T-helper 2 cell treated with Interferon-gamma antibody and Interleukin-4, amounts not matched to agents 5 μg/mL and 100 μg/mL, for 36 hours (primary cell): ENCODE measurements around the gene DNM3.
A peak's percentile ranks its signal among the peaks of the same experiment; 100 is the strongest.

Source experiments
- DNase-seq: peaks from one replicate; pipeline ENCODE4 v3.0.0; 2021; ENCODE audit warnings: low spot score
- H3K27ac Mint-ChIP-seq: one replicate; pipeline ENCODE4 v1.8.0; 2021; ENCODE audit warnings: mild to moderate bottlenecking, mixed read lengths
- H3K27me3 Mint-ChIP-seq: one replicate; pipeline ENCODE4 v1.8.0; 2021; ENCODE audit warnings: low read depth, mixed read lengths
- H3K36me3 Mint-ChIP-seq: one replicate; pipeline ENCODE4 v1.8.0; 2021; ENCODE audit warnings: low read depth, mixed read lengths
- H3K4me1 Mint-ChIP-seq: one replicate; pipeline ENCODE4 v1.8.0; 2021; ENCODE audit warnings: low read depth, mixed read lengths
- H3K4me3 Mint-ChIP-seq: one replicate; pipeline ENCODE4 v1.8.0; 2022; ENCODE audit warnings: mild to moderate bottlenecking, moderate library complexity, mixed read lengths
- H3K9me3 Mint-ChIP-seq: one replicate; pipeline ENCODE4 v1.8.0; 2021; ENCODE audit warnings: mixed read lengths

Gene DNM3

GRCh38 chr1:171835891-171836290, 5.4 kb upstream of the DNM3 start:
- H3K4me1 Mint-ChIP-seq = peaks cover 4% of the 10 kb centered on the region

GRCh38 chr1:171841931-171842761, 848 bp downstream of the DNM3 start:
- no peak for DNase-seq
- no peaks in the 10 kb centered on the region for H3K9me3 Mint-ChIP-seq
- peak overlapping the region; percentile 88 for H3K4me3 Mint-ChIP-seq
- peak overlapping the region; percentile 56 for H3K27ac Mint-ChIP-seq
- H3K36me3 Mint-ChIP-seq = no peaks in the 10 kb centered on the region
- H3K27me3 Mint-ChIP-seq = peaks cover 41% of the 10 kb centered on the region
- H3K4me1 Mint-ChIP-seq = peaks cover 15% of the 10 kb centered on the region

More at GRCh38 chr1:171835891-171836290, 5.4 kb upstream of the DNM3 start:
- DNase-seq = no peak
- Mint-ChIP-seq H3K9me3 (no peaks in the 10 kb centered on the region), H3K36me3 (no peaks in the 10 kb centered on the region), H3K27me3 (peaks cover 11% of the 10 kb centered on the region), H3K4me3 (no peak overlapping the region), H3K27ac (no peak overlapping the region)

GRCh38 chr1:171844381-171844780, 3.1 kb downstream of the DNM3 start:
- Mint-ChIP-seq H3K4me1 (peaks cover 15% of the 10 kb centered on the region), H3K4me3 (no peak overlapping the region), H3K36me3 (no peaks in the 10 kb centered on the region), H3K27ac (no peak overlapping the region), H3K9me3 (no peaks in the 10 kb centered on the region), H3K27me3 (peaks cover 52% of the 10 kb centered on the region)
- no peak for DNase-seq

GRCh38 chr1:171845998-171846397, 4.7 kb downstream of the DNM3 start:
- H3K27me3 Mint-ChIP-seq = peaks cover 48% of the 10 kb centered on the region

GRCh38 chr1:171849245-171849898, 8.1 kb downstream of the DNM3 start:
- H3K36me3 Mint-ChIP-seq = no peaks in the 10 kb centered on the region
- no peak overlapping the region for H3K4me3 Mint-ChIP-seq
- no peaks in the 10 kb centered on the region for H3K4me1 Mint-ChIP-seq
- no peak for DNase-seq
- H3K9me3 Mint-ChIP-seq = no peaks in the 10 kb centered on the region
- peaks cover 41% of the 10 kb centered on the region for H3K27me3 Mint-ChIP-seq
- H3K27ac Mint-ChIP-seq = no peak overlapping the region

More at GRCh38 chr1:171845998-171846397, 4.7 kb downstream of the DNM3 start:
- H3K36me3 Mint-ChIP-seq = no peaks in the 10 kb centered on the region
- H3K27ac Mint-ChIP-seq = no peak overlapping the region
- no peaks in the 10 kb centered on the region for H3K9me3 Mint-ChIP-seq
- no peak for DNase-seq
- no peak overlapping the region for H3K4me3 Mint-ChIP-seq
- H3K4me1 Mint-ChIP-seq = peaks cover 11% of the 10 kb centered on the region

GRCh38 chr1:171850651-171851350, 9.5 kb downstream of the DNM3 start:
- Mint-ChIP-seq H3K27ac (no peak overlapping the region), H3K9me3 (no peaks in the 10 kb centered on the region), H3K27me3 (peaks cover 36% of the 10 kb centered on the region), H3K36me3 (no peaks in the 10 kb centered on the region), H3K4me3 (no peak overlapping the region), H3K4me1 (no peaks in the 10 kb centered on the region)
- no peak for DNase-seq

GRCh38 chr1:171852272-171852671, 11.0 kb downstream of the DNM3 start:
- no peak for DNase-seq
- H3K27ac Mint-ChIP-seq = no peak overlapping the region

GRCh38 chr1:171855381-171855780, 14.1 kb downstream of the DNM3 start:
- Mint-ChIP-seq H3K9me3 (no peaks in the 10 kb centered on the region), H3K4me3 (no peak overlapping the region), H3K36me3 (no peaks in the 10 kb centered on the region), H3K27ac (no peak overlapping the region), H3K27me3 (peaks cover 30% of the 10 kb centered on the region), H3K4me1 (no peaks in the 10 kb centered on the region)
- no peak for DNase-seq

More at GRCh38 chr1:171852272-171852671, 11.0 kb downstream of the DNM3 start:
- H3K4me3 Mint-ChIP-seq = no peak overlapping the region
- H3K27me3 Mint-ChIP-seq = peaks cover 40% of the 10 kb centered on the region
- H3K9me3 Mint-ChIP-seq = no peaks in the 10 kb centered on the region
- no peaks in the 10 kb centered on the region for H3K4me1 Mint-ChIP-seq
- H3K36me3 Mint-ChIP-seq = no peaks in the 10 kb centered on the region

- Mint-ChIP-seq H3K4me3 (no peak overlapping the region), H3K27me3 (peaks cover 32% of the 10 kb centered on the region), H3K36me3 (no peaks in the 10 kb centered on the region), H3K27ac (no peak overlapping the region), H3K4me1 (no peaks in the 10 kb centered on the region), H3K9me3 (no peaks in the 10 kb centered on the region)
- DNase-seq = no peak
Measured at GRCh38 chr1:171858696-171859095, 17.4 kb downstream of the DNM3 start.

- peaks cover 28% of the 10 kb centered on the region for H3K27me3 Mint-ChIP-seq
- no peaks in the 10 kb centered on the region for H3K4me1 Mint-ChIP-seq
- DNase-seq = no peak
- H3K9me3 Mint-ChIP-seq = no peaks in the 10 kb centered on the region
- no peak overlapping the region for H3K27ac Mint-ChIP-seq
- no peaks in the 10 kb centered on the region for H3K36me3 Mint-ChIP-seq
- H3K4me3 Mint-ChIP-seq = no peak overlapping the region
Measured at GRCh38 chr1:171860696-171861095, 19.4 kb downstream of the DNM3 start.

GRCh38 chr1:171863531-171863930, 22.2 kb downstream of the DNM3 start:
- Mint-ChIP-seq H3K4me1 (no peaks in the 10 kb centered on the region), H3K27me3 (peaks cover 34% of the 10 kb centered on the region), H3K27ac (no peak overlapping the region), H3K36me3 (no peaks in the 10 kb centered on the region), H3K9me3 (no peaks in the 10 kb centered on the region), H3K4me3 (no peak overlapping the region)
- no peak for DNase-seq

GRCh38 chr1:171864308-171864707, 23.0 kb downstream of the DNM3 start:
- no peak overlapping the region for H3K4me3 Mint-ChIP-seq
- H3K4me1 Mint-ChIP-seq = no peaks in the 10 kb centered on the region
- H3K36me3 Mint-ChIP-seq = no peaks in the 10 kb centered on the region
- no peak overlapping the region for H3K27ac Mint-ChIP-seq
- H3K27me3 Mint-ChIP-seq = peaks cover 34% of the 10 kb centered on the region
- DNase-seq = no peak
- no peaks in the 10 kb centered on the region for H3K9me3 Mint-ChIP-seq

- H3K4me3 Mint-ChIP-seq = no peak overlapping the region
- no peaks in the 10 kb centered on the region for H3K4me1 Mint-ChIP-seq
- no peaks in the 10 kb centered on the region for H3K9me3 Mint-ChIP-seq
- H3K27me3 Mint-ChIP-seq = peaks cover 39% of the 10 kb centered on the region
- H3K36me3 Mint-ChIP-seq = no peaks in the 10 kb centered on the region
- no peak for DNase-seq
- H3K27ac Mint-ChIP-seq = no peak overlapping the region
Measured at GRCh38 chr1:171865106-171865505, 23.8 kb downstream of the DNM3 start.

GRCh38 chr1:171867236-171867635, 25.9 kb downstream of the DNM3 start:
- peaks cover 42% of the 10 kb centered on the region for H3K27me3 Mint-ChIP-seq
- H3K4me3 Mint-ChIP-seq = no peak overlapping the region
- no peak for DNase-seq
- H3K36me3 Mint-ChIP-seq = no peaks in the 10 kb centered on the region
- H3K27ac Mint-ChIP-seq = no peak overlapping the region
- H3K4me1 Mint-ChIP-seq = no peaks in the 10 kb centered on the region
- H3K9me3 Mint-ChIP-seq = no peaks in the 10 kb centered on the region
